HEK293 (cell line): ENCODE measurements around the gene RHOD.

ENCODE experiments used
- CTCF ChIP-seq: fragments of 450-650 bp; formaldehyde crosslinking; IDR thresholded peaks from 2 replicates; pipeline ENCODE4 v1.5.1; 2016; ENCODE audit warnings: missing biosample characterization, missing genetic modification characterization
- PRDM2 ChIP-seq: fragments of 450-650 bp; formaldehyde crosslinking; IDR thresholded peaks from 2 replicates; pipeline ENCODE4 v1.5.1; 2016; ENCODE audit warnings: missing biosample characterization, missing genetic modification characterization, borderline replicate concordance
- SP2 ChIP-seq: fragments of 450-650 bp; formaldehyde crosslinking; IDR thresholded peaks from 2 replicates; pipeline ENCODE4 v1.5.1; 2016; ENCODE audit warnings: missing biosample characterization, missing genetic modification characterization
- TCF7L2 ChIP-seq: IDR thresholded peaks from 2 replicates; pipeline ENCODE4 v1.6.1; 2011; ENCODE audit warnings: low read depth, mild to moderate bottlenecking, inconsistent platforms, low read length, moderate library complexity, borderline replicate concordance
- ZFP41 ChIP-seq: fragments of 450-650 bp; formaldehyde crosslinking; IDR thresholded peaks from 2 replicates; pipeline ENCODE4 v1.5.1; 2016; ENCODE audit warnings: missing biosample characterization, missing genetic modification characterization, borderline replicate concordance
- ZNF121 ChIP-seq: fragments of 450-650 bp; formaldehyde crosslinking; IDR thresholded peaks from 2 replicates; pipeline ENCODE4 v1.5.1; 2016; ENCODE audit warnings: missing biosample characterization, missing genetic modification characterization
- ZNF501 ChIP-seq: fragments of 450-650 bp; formaldehyde crosslinking; IDR thresholded peaks from 2 replicates; pipeline ENCODE4 v1.5.1; 2016; ENCODE audit warnings: missing biosample characterization, missing genetic modification characterization
- ZNF571 ChIP-seq: fragments of 450-650 bp; formaldehyde crosslinking; IDR thresholded peaks from 2 replicates; pipeline ENCODE4 v1.5.0; 2017; ENCODE audit warnings: missing biosample characterization, missing genetic modification characterization
- ZNF629 ChIP-seq: fragments of 450-650 bp; formaldehyde crosslinking; IDR thresholded peaks from 2 replicates; pipeline ENCODE4 v1.5.1; 2017; ENCODE audit warnings: missing biosample characterization, missing genetic modification characterization
- ZNF639 ChIP-seq: fragments of 450-650 bp; formaldehyde crosslinking; IDR thresholded peaks from 2 replicates; pipeline ENCODE4 v1.5.1; 2016; ENCODE audit warnings: missing biosample characterization, missing genetic modification characterization
- ZNF768 ChIP-seq: fragments of 450-650 bp; formaldehyde crosslinking; IDR thresholded peaks from 2 replicates; pipeline ENCODE4 v1.5.1; 2018; ENCODE audit warnings: missing biosample characterization, mild to moderate bottlenecking, missing genetic modification characterization
- TF ChIP-seq, protein P1 (sequence below): fragments of 450-650 bp; formaldehyde crosslinking; IDR thresholded peaks from 2 replicates; pipeline ENCODE4 v1.5.1; 2016; ENCODE audit warnings: missing biosample characterization, missing genetic modification characterization
- TF ChIP-seq, protein P2 (sequence below): fragments of 450-650 bp; formaldehyde crosslinking; IDR thresholded peaks from 2 replicates; pipeline ENCODE4 v1.5.1; 2016; ENCODE audit warnings: missing biosample characterization, missing genetic modification characterization
- TF ChIP-seq, protein P3 (sequence below): fragments of 450-650 bp; formaldehyde crosslinking; IDR thresholded peaks from 2 replicates; pipeline ENCODE4 v1.5.1; 2016; ENCODE audit warnings: missing biosample characterization, missing genetic modification characterization

DNA sequence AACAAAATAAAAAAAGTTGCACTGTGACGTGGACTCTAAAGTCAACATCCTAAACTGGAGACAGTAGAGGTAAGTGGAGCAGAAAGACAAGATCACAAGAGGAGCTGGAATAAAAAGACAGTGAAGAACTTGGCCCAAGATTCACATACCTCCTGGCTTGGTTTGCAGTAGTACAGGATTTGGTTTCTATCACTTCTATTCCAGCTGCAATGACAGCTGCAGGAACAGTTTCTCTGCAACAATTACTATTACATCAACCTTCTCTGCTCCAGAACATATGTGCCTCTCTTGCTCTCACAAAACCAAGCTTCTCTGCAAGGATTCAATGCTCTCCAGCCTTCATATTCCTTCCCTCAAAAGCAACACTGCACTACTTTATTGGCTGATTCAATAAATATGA, 54.6 kb downstream of the RHOD start:
- no peak for TF ChIP-seq ZNF571 (tag by site-specific recombination)
- no peak for TF ChIP-seq CTCF (tag by site-specific recombination)
- no peak for TF ChIP-seq ZFP41 (tag by site-specific recombination)
- no peak for TF ChIP-seq TCF7L2
- no peak for TF ChIP-seq SP2 (tag by site-specific recombination)
- no peak for TF ChIP-seq ZNF629 (tag by site-specific recombination)
- TF ChIP-seq PRDM2 = no peak
- TF ChIP-seq, protein P1, sequence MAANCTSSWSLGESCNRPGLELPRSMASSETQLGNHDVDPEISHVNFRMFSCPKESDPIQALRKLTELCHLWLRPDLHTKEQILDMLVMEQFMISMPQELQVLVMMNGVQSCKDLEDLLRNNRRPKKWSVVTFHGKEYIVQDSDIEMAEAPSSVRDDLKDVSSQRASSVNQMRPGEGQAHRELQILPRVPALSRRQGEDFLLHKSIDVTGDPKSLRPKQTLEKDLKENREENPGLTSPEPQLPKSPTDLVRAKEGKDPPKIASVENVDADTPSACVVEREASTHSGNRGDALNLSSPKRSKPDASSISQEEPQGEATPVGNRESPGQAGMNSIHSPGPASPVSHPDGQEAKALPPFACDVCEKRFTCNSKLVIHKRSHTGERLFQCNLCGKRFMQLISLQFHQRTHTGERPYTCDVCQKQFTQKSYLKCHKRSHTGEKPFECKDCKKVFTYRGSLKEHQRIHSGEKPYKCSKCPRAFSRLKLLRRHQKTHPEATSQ (tag by site-specific recombination) = no peak
- TF ChIP-seq, protein P2, sequence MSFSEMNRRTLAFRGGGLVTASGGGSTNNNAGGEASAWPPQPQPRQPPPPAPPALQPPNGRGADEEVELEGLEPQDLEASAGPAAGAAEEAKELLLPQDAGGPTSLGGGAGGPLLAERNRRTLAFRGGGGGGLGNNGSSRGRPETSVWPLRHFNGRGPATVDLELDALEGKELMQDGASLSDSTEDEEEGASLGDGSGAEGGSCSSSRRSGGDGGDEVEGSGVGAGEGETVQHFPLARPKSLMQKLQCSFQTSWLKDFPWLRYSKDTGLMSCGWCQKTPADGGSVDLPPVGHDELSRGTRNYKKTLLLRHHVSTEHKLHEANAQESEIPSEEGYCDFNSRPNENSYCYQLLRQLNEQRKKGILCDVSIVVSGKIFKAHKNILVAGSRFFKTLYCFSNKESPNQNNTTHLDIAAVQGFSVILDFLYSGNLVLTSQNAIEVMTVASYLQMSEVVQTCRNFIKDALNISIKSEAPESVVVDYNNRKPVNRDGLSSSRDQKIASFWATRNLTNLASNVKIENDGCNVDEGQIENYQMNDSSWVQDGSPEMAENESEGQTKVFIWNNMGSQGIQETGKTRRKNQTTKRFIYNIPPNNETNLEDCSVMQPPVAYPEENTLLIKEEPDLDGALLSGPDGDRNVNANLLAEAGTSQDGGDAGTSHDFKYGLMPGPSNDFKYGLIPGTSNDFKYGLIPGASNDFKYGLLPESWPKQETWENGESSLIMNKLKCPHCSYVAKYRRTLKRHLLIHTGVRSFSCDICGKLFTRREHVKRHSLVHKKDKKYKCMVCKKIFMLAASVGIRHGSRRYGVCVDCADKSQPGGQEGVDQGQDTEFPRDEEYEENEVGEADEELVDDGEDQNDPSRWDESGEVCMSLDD = no peak
- no peak for TF ChIP-seq ZNF639
- no peak for TF ChIP-seq ZNF768 (tag by site-specific recombination)
- TF ChIP-seq, protein P3, sequence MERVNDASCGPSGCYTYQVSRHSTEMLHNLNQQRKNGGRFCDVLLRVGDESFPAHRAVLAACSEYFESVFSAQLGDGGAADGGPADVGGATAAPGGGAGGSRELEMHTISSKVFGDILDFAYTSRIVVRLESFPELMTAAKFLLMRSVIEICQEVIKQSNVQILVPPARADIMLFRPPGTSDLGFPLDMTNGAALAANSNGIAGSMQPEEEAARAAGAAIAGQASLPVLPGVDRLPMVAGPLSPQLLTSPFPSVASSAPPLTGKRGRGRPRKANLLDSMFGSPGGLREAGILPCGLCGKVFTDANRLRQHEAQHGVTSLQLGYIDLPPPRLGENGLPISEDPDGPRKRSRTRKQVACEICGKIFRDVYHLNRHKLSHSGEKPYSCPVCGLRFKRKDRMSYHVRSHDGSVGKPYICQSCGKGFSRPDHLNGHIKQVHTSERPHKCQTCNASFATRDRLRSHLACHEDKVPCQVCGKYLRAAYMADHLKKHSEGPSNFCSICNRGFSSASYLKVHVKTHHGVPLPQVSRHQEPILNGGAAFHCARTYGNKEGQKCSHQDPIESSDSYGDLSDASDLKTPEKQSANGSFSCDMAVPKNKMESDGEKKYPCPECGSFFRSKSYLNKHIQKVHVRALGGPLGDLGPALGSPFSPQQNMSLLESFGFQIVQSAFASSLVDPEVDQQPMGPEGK (tag by site-specific recombination) = no peak
- no peak for TF ChIP-seq ZNF501 (tag by site-specific recombination)
- no peak for TF ChIP-seq ZNF121 (tag by site-specific recombination)
